A549 (cell line): ENCODE data around the gene ATP5ME.

ENCODE experiments used
- CTCF ChIP-seq: fragments of >200 bp; sonication (Bioruptor Twin); formaldehyde crosslinking; IDR thresholded peaks from 3 replicates; pipeline ENCODE4 v1.5.1; 2016
- RARB ChIP-seq: fragments of 250-450 bp; sonication (Bioruptor Pico); IDR thresholded peaks from 2 replicates; pipeline ENCODE4 v1.8.0; 2021; ENCODE audit warnings: mild to moderate bottlenecking, moderate library complexity
- TP53 ChIP-seq: fragments of 250-450 bp; sonication (Bioruptor Pico); IDR thresholded peaks from 2 replicates; pipeline ENCODE4 v1.5.0; 2021; ENCODE audit warnings: mild to moderate bottlenecking, moderate library complexity
- USF2 ChIP-seq: fragments of 450-650 bp; IDR thresholded peaks from 2 replicates; pipeline ENCODE4 v1.6.1; 2014; ENCODE audit warnings: antibody characterized with exemption

GRCh38 chr4:637536-638280, 36.4 kb downstream of the ATP5ME start:
- TF ChIP-seq CTCF (no peak), USF2 (no peak), TP53 (CRISPR knock-in tag) (no peak), RARB (CRISPR knock-in tag) (no peak)
